Measurements from ENCODE around the gene FANCM.

DNA sequence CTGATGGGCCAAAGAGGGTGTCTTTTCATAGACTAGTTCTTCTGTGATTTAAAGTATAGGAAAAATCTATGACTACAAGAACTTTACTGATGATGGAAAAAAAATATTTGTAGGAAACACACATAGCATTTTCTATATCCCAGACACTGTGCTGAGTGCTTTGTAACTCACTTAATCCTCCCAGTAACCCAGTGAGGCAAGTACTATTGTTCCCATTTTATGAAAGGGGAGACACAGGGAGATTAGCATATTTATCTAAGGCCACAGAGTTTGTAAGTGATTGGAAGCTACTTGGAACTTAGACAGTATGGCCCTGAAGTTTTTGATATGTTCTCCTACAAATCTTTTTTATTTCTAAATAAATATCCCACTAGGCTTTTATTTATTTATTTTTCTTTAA, 31.9 kb upstream of the FANCM start:
- TF ChIP-seq, protein P1, sequence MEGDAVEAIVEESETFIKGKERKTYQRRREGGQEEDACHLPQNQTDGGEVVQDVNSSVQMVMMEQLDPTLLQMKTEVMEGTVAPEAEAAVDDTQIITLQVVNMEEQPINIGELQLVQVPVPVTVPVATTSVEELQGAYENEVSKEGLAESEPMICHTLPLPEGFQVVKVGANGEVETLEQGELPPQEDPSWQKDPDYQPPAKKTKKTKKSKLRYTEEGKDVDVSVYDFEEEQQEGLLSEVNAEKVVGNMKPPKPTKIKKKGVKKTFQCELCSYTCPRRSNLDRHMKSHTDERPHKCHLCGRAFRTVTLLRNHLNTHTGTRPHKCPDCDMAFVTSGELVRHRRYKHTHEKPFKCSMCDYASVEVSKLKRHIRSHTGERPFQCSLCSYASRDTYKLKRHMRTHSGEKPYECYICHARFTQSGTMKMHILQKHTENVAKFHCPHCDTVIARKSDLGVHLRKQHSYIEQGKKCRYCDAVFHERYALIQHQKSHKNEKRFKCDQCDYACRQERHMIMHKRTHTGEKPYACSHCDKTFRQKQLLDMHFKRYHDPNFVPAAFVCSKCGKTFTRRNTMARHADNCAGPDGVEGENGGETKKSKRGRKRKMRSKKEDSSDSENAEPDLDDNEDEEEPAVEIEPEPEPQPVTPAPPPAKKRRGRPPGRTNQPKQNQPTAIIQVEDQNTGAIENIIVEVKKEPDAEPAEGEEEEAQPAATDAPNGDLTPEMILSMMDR (IDR thresholded peaks at IDR 0.05): no peak
- no peak for TF ChIP-seq POLR2A (IDR thresholded peaks at IDR 0.05)
